Measurements from ENCODE around the gene CPNE7.
"Not testable (repeated sequence)": the region's sequence is repeated elsewhere in the genome, so short reads cannot be mapped to it uniquely, and the experiment has no call there.

CPNE7 gene

GRCh38 chr16:89584768-89585549 is 9.4 kb downstream of the CPNE7 start:
- DNase-seq: no peak

- DNase-seq: no peak
These were observed 10.7 kb downstream of the CPNE7 start for GRCh38 chr16:89586218-89586617.

GRCh38 chr16:89586853-89587252 is 11.3 kb downstream of the CPNE7 start:
- no peak for DNase-seq

- DNase-seq: not testable (repeated sequence)
These were observed 12.1 kb downstream of the CPNE7 start for GRCh38 chr16:89587676-89588075.

GRCh38 chr16:89588413-89589109 is 13.0 kb downstream of the CPNE7 start:
- DNase-seq: no peak

- DNase-seq: no peak
These were observed 13.8 kb downstream of the CPNE7 start for GRCh38 chr16:89589241-89589926.

GRCh38 chr16:89593841-89594240 is 18.3 kb downstream of the CPNE7 start:
- no peak for DNase-seq

- DNase-seq: no peak
These were observed 19.9 kb downstream of the CPNE7 start for GRCh38 chr16:89595330-89596060.

GRCh38 chr16:89596061-89596689 is 20.6 kb downstream of the CPNE7 start:
- no peak for DNase-seq

GRCh38 chr16:89596957-89597649 is 21.5 kb downstream of the CPNE7 start:
- no peak for DNase-seq

- DNase-seq: no peak
These were observed 22.6 kb downstream of the CPNE7 start for GRCh38 chr16:89598199-89598598.

- DNase-seq: no peak
These were observed 23.9 kb downstream of the CPNE7 start for GRCh38 chr16:89599451-89599858.

- no peak for DNase-seq
These were observed 24.3 kb downstream of the CPNE7 start for GRCh38 chr16:89599902-89600301.

GRCh38 chr16:89600427-89600826 is 24.9 kb downstream of the CPNE7 start:
- DNase-seq: no peak

GRCh38 chr16:89600956-89601355 is 25.4 kb downstream of the CPNE7 start:
- peak; percentile 7 for DNase-seq

GRCh38 chr16:89601906-89602272 is 26.3 kb downstream of the CPNE7 start:
- DNase-seq: no peak

- peak; percentile 70 for DNase-seq
These were observed 26.9 kb downstream of the CPNE7 start for GRCh38 chr16:89602273-89602951.

- DNase-seq: no peak
These were observed 27.5 kb downstream of the CPNE7 start for GRCh38 chr16:89602952-89603590.

- DNase-seq: no peak
These were observed 29.2 kb downstream of the CPNE7 start for GRCh38 chr16:89604764-89605163.

- no peak for DNase-seq
These were observed 29.8 kb downstream of the CPNE7 start for GRCh38 chr16:89605186-89605970.
